Measurements from ENCODE around the gene PECR. TPM values are rescaled to one million over a fixed set of nuclear protein-coding genes. Genes with fewer than 3 reads are reported as not detected.
A peak's percentile ranks its signal among the peaks of the same experiment; 100 is the strongest.

Gene PECR
- total and polyA plus RNA-seq, 2 of the 4 experiments (the other 2 are of a cell fraction) = 11.4 to 17.7 TPM

- Histone ChIP-seq H3K27ac (ENCODE audit: insufficient read depth, low read length) (peak overlapping the region; percentile 9; the same call in 1 of the 2 replicates), H4K5ac (ENCODE audit: low read depth, low read length) (0 out of 2 replicates have a peak overlapping the region, but pooled peaks have one; percentile 3), H3K4me3 (ENCODE audit: insufficient read depth, low read depth, low read length) (no peak overlapping the region), H2AFZ (replicated peaks; ENCODE audit: low read length, poor library complexity) (peak overlapping the region; percentile 64), H3K36me3 (ENCODE audit: control insufficient read depth, insufficient read depth, low read length) (no peaks in the 10 kb centered on the region), H2BK120ac (ENCODE audit: low read depth, low read length) (peak overlapping the region; percentile 30; the same call in 1 of the 2 replicates), H4K8ac (ENCODE audit: low read depth in 2 of 2, low read length in 2 of 2) (peak overlapping the region in 1 of 2 experiments; percentile 24; a peak in 2 of 4 replicates), H3K23ac (ENCODE audit: low read depth, low read length) (peak overlapping the region; percentile 86; the same call in 1 of the 2 replicates), H3K79me1 (ENCODE audit: low read depth in 1 of 2, low read length in 2 of 2) (0 out of 4 replicates have a peak, but pooled peaks cover 0 to 4% of the 10 kb centered on the region in 2 experiments), H3K27me3 (ENCODE audit: control insufficient read depth, insufficient read depth, low read length) (no peaks in the 10 kb centered on the region), H3K9me3 (ENCODE audit: control insufficient read depth, insufficient read depth, low read length) (no peaks in the 10 kb centered on the region), H3K4ac (ENCODE audit: low read depth, low read length) (peak overlapping the region; percentile 43), H2BK20ac (ENCODE audit: low read depth, low read length) (peak overlapping the region; percentile 82), H3K56ac (ENCODE audit: extremely low read depth, insufficient read depth, low read length) (no peak overlapping the region; the same call in 1 of the 2 replicates), H3K4me2 (ENCODE audit: low read depth, low read length) (no peak overlapping the region), H2AK5ac (ENCODE audit: low read depth, low read length) (0 out of 2 replicates have a peak overlapping the region, but pooled peaks have one; percentile 37), H4K20me1 (ENCODE audit: insufficient read depth, low read length) (no peaks in the 10 kb centered on the region), H3K18ac (ENCODE audit: low read depth, low read length) (no peak overlapping the region), H2AK9ac (replicated peaks; ENCODE audit: low read depth, low read length, poor library complexity) (no peak overlapping the region), H2BK5ac (ENCODE audit: low read depth, low read length, poor library complexity, severe bottlenecking) (peak overlapping the region; percentile 61), H4K91ac (ENCODE audit: insufficient read depth, low read depth, low read length) (0 out of 2 replicates have a peak overlapping the region, but pooled peaks have one; percentile 4), H2BK15ac (ENCODE audit: low read depth, low read length) (no peak overlapping the region), H3K9ac (ENCODE audit: low read depth, low read length) (no peak overlapping the region; the same call in 1 of the 2 replicates), H3K4me1 (ENCODE audit: control insufficient read depth, insufficient read depth, low read length) (peaks cover 11% of the 10 kb centered on the region), H3K9me1 (ENCODE audit: insufficient read depth, low read length) (peaks cover 7% of the 10 kb centered on the region; the same call in 1 of the 2 replicates), H3K14ac (replicated peaks; ENCODE audit: low read depth, low read length) (peak overlapping the region; percentile 35; the same call in 1 of the 2 replicates)
- intact Hi-C loops (cut with micrococcal nuclease) = loop anchor here (10.0 kb wide), 1 partner anchor 635 kb away; no protein-coding TSS in a partner anchor
- ChIA-PET CTCF (no interaction called here), POLR2A (ENCODE audit: unreplicated experiment) (no interaction called here)
- dilution Hi-C loops (cut with HindIII; ENCODE audit: low sequenced_read_pairs, unreplicated experiment) = no loop called here
- in situ Hi-C loops (cut with MboI; ENCODE audit: low sequenced_read_pairs) = no loop called here
- DNase-seq (peak; percentile 79), ATAC-seq (ENCODE audit: low read depth) (peak; percentile 59)
- WGBS, 2 experiments (ENCODE audit: extremely low coverage in 2 of 2, insufficient read length in 1 of 2) = 100% methylated on average over 2 of the region's 7 CpGs; no CpG with 5 or more reads in 1 of the 2 experiments
- BruUV-seq (replicated peaks) = no TSS peak
- TF ChIP-seq RFX5 (IDR thresholded peaks at IDR 0.05; ENCODE audit: low read depth, low read length) (no peak), MXI1 (IDR thresholded peaks at IDR 0.05; ENCODE audit: borderline replicate concordance, low read depth, low read length) (no peak), USF2 (IDR thresholded peaks at IDR 0.05; ENCODE audit: low read depth, low read length) (peak; percentile 86), MAFK (IDR thresholded peaks at IDR 0.05; ENCODE audit: low read depth, low read length) (peak; percentile 36; the same call in 1 of the 2 replicates)
Measured at GRCh38 chr2:216029416-216030129, 52.0 kb downstream of the PECR start.

All from IMR-90 (cell line).